H1 (cell line): ENCODE results near the gene AMHR2.

Experiments
- CTCF ChIP-seq, 3 experiments: IDR thresholded peaks; 1 replicate in 2 of 3; 2 replicates in 1 of 3; pipeline versions ENCODE4 v1.5.1 to v1.6.1; 2011; ENCODE audit warnings: low read length in 3 of 3, mild to moderate bottlenecking in 3 of 3, inconsistent platforms in 2 of 3, low read depth in 1 of 3, moderate library complexity in 1 of 3; ENCODE audit not compliant: insufficient read depth in 1 of 3; ENCODE audit errors: control extremely low read depth in 1 of 3
- POLR2A ChIP-seq, 2 experiments: IDR thresholded peaks; 1 replicate in 1 of 2; 2 replicates in 1 of 2; pipeline ENCODE4 v1.6.1; 2011; ENCODE audit warnings: low read depth in 2 of 2, low read length in 2 of 2, mild to moderate bottlenecking in 2 of 2; ENCODE audit errors: control extremely low read depth in 1 of 2
- TAF1 ChIP-seq: IDR thresholded peaks from 2 replicates; pipeline ENCODE4 v1.6.1; 2011; ENCODE audit warnings: mild to moderate bottlenecking, low read depth, low read length

GRCh38 chr12:53453953-53454640 is 30.4 kb downstream of the AMHR2 start:
- TF ChIP-seq TAF1 (no peak), POLR2A (IDR thresholded peaks at IDR 0.05; ENCODE audit: control extremely low read depth in 1 of 2, low read depth in 2 of 2, low read length in 2 of 2) (peak in 1 of 2 experiments; percentile 3; a peak in 1 of 3 replicates), CTCF (IDR thresholded peaks at IDR 0.05; ENCODE audit: control extremely low read depth in 1 of 3, insufficient read depth in 1 of 3, low read depth in 1 of 3, low read length in 3 of 3) (no peak)
